Measurements from ENCODE around the gene RPL36AL.

DNA sequence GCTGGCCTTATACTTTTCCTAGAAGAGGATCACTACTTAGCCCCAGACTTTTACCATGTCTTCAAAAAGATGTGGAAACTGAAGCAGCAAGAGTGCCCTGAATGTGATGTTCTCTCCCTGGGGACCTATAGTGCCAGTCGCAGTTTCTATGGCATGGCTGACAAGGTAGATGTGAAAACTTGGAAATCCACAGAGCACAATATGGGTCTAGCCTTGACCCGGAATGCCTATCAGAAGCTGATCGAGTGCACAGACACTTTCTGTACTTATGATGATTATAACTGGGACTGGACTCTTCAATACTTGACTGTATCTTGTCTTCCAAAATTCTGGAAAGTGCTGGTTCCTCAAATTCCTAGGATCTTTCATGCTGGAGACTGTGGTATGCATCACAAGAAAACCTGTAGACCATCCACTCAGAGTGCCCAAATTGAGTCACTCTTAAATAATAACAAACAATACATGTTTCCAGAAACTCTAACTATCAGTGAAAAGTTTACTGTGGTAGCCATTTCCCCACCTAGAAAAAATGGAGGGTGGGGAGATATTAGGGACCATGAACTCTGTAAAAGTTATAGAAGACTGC is 1.7 kb upstream of the RPL36AL start:
- TF ChIP-seq, protein P1, sequence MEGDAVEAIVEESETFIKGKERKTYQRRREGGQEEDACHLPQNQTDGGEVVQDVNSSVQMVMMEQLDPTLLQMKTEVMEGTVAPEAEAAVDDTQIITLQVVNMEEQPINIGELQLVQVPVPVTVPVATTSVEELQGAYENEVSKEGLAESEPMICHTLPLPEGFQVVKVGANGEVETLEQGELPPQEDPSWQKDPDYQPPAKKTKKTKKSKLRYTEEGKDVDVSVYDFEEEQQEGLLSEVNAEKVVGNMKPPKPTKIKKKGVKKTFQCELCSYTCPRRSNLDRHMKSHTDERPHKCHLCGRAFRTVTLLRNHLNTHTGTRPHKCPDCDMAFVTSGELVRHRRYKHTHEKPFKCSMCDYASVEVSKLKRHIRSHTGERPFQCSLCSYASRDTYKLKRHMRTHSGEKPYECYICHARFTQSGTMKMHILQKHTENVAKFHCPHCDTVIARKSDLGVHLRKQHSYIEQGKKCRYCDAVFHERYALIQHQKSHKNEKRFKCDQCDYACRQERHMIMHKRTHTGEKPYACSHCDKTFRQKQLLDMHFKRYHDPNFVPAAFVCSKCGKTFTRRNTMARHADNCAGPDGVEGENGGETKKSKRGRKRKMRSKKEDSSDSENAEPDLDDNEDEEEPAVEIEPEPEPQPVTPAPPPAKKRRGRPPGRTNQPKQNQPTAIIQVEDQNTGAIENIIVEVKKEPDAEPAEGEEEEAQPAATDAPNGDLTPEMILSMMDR (IDR thresholded peaks at IDR 0.05), result no peak
- no peak for TF ChIP-seq POLR2A (IDR thresholded peaks at IDR 0.05)

Measured in heart left ventricle (tissue), 13 donors.